ENCODE data around the gene HOXC6. TPM values are rescaled to one million over a fixed set of nuclear protein-coding genes. Genes with fewer than 3 reads are reported as not detected.
A peak's percentile ranks its signal among the peaks of the same experiment; 100 is the strongest.

The HOXC6 gene
- total and polyA plus RNA-seq, 4 donors, result 0.18 to 0.71 (median 0.35) TPM

DNA sequence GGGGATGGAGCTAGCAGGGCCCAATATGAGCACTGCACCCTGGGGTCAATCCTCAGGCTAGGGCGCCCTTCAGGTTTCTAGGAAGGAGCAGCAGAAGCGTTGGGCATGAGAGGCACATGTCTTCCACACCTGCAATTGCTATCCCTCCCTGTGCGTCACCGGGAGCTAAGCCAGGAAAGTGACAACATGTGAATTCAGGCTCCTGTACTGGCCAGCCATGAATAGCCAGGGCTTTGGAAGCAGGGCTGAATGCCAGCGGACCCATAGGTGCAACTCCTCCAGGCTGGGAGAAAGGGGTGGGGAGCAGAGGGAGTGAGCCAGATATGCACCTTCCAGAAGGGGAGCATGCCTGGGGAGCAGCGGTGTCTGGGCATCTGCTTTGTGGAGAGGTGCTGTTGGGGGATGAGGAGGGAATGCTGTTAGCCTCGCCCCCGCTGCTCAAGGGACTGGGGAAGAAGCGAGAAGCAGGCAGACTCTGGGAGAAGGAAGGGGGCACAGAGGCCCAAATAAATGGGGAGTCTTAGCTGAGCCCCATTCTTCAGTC lies 10.7 kb downstream of the HOXC6 start:
- DNase-seq (no peak), ATAC-seq (ENCODE audit: insufficient read depth, low FRiP score) (no peak)
- H3K27ac ChIP-seq (ENCODE audit: low read depth in 1 of 2, low read length in 1 of 2), result no peak overlapping the region
- no peak overlapping the region for H3K9ac ChIP-seq (ENCODE audit: insufficient read depth in 1 of 2, low read length in 2 of 2)
- peaks cover 23 to 72% (median 62%) of the 10 kb centered on the region in 3 donors for H3K27me3 ChIP-seq (ENCODE audit: control insufficient read depth in 3 of 3, insufficient read depth in 3 of 3, low read length in 2 of 3)
- H3K4me1 ChIP-seq (ENCODE audit: control insufficient read depth in 5 of 5, insufficient read depth in 5 of 5, low read length in 5 of 5), result peaks cover 0 to 34% (median 0%) of the 10 kb centered on the region in 5 donors
- TF ChIP-seq, protein P1, sequence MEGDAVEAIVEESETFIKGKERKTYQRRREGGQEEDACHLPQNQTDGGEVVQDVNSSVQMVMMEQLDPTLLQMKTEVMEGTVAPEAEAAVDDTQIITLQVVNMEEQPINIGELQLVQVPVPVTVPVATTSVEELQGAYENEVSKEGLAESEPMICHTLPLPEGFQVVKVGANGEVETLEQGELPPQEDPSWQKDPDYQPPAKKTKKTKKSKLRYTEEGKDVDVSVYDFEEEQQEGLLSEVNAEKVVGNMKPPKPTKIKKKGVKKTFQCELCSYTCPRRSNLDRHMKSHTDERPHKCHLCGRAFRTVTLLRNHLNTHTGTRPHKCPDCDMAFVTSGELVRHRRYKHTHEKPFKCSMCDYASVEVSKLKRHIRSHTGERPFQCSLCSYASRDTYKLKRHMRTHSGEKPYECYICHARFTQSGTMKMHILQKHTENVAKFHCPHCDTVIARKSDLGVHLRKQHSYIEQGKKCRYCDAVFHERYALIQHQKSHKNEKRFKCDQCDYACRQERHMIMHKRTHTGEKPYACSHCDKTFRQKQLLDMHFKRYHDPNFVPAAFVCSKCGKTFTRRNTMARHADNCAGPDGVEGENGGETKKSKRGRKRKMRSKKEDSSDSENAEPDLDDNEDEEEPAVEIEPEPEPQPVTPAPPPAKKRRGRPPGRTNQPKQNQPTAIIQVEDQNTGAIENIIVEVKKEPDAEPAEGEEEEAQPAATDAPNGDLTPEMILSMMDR (IDR thresholded peaks at IDR 0.05; ENCODE audit: control extremely low read depth, extremely low read depth), result no peak
- H3K9me3 ChIP-seq (ENCODE audit: control insufficient read depth in 4 of 4, insufficient read depth in 3 of 4, low read length in 3 of 4), result peaks cover 0 to 5% (median 0%) of the 10 kb centered on the region in 4 donors
- WGBS, 2 donors, result 54 to 56% methylated on average over 9 of the region's 9 CpGs
- peaks cover 0 to 1% (median 0%) of the 10 kb centered on the region in 4 donors for H3K36me3 ChIP-seq (ENCODE audit: control insufficient read depth in 4 of 4, insufficient read depth in 4 of 4, low read length in 4 of 4)
- H3K4me3 ChIP-seq, result no peak overlapping the region

DNA sequence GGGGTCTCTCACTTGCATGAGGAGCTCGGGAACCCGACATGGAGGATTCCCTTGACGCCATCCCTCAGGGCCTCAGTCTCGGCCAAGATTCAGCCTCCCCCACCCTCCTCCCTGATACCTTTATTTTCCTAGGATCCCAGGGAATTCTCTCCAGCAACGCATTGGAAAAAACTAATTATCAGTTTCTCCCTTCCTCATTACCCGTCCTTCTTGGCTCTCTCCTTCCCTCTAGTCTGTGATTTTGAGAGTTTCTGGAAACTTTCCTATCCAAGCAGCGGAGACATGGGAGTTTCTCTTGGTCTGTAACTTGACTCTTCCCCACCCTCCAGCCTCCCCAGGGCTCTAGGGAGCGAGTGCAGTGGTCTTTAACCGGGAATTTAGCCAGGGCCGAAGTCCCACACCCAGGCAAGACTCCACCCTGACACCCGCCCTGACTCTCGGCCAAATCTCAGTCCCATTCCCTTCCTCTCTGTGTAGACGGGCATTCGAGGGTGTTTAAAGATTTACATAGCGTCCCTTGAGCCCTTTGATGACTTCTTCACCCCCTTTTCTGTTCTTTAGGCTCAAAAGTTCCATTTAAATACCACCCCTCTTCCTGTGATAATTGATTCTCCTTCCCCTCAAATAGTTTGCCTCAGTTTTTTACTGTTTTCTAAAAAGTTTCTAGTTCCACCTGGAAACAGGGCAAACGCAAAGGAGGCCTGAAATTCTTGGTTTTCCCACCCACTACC lies 11.3 kb downstream of the HOXC6 start:
- Histone ChIP-seq H3K9me3 (ENCODE audit: control insufficient read depth in 4 of 4, insufficient read depth in 3 of 4, low read length in 3 of 4) (peaks cover 0 to 5% (median 0%) of the 10 kb centered on the region in 4 donors), H3K27me3 (ENCODE audit: control insufficient read depth in 3 of 3, insufficient read depth in 3 of 3, low read length in 2 of 3) (peaks cover 19 to 76% (median 64%) of the 10 kb centered on the region in 3 donors), H3K9ac (ENCODE audit: insufficient read depth in 1 of 2, low read length in 2 of 2) (no peak overlapping the region), H3K36me3 (ENCODE audit: control insufficient read depth in 4 of 4, insufficient read depth in 4 of 4, low read length in 4 of 4) (peaks cover 0 to 1% (median 0%) of the 10 kb centered on the region in 4 donors), H3K27ac (ENCODE audit: low read depth in 1 of 2, low read length in 1 of 2) (no peak overlapping the region), H3K4me3 (no peak overlapping the region), H3K4me1 (ENCODE audit: control insufficient read depth in 5 of 5, insufficient read depth in 5 of 5, low read length in 5 of 5) (peaks cover 0 to 39% (median 0%) of the 10 kb centered on the region in 5 donors)
- DNase-seq (peak; percentile 79 to 93 (median 87)), ATAC-seq (ENCODE audit: insufficient read depth, low FRiP score) (no peak)
- TF ChIP-seq, protein P1 (IDR thresholded peaks at IDR 0.05; ENCODE audit: control extremely low read depth, extremely low read depth), result no peak
- 20 to 22% methylated on average over 14 to 16 of the region's 16 CpGs for WGBS, 2 donors

DNA sequence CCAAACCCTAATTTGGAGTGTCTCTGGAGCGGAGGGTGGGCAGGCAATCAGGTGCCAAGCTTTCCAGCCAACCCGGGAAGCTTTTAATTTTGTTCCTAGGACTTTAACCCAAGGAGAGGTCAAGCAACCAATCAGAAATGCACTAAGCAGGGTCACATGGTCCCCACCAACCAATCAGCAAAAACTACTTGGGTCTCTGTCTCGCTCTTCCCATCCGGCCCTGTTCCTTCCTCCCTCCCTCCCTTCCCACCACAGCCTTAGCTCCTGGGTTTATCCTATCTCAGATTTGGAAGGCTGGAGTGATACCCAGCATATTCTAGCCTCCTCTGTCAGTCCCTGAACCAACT lies 11.9 kb downstream of the HOXC6 start:
- WGBS, 2 donors, result 33 to 45% methylated on average over 4 of the region's 4 CpGs

More for the DNA sequence above, 11.9 kb downstream of the HOXC6 start:
- no peak overlapping the region for H3K9ac ChIP-seq (ENCODE audit: insufficient read depth in 1 of 2, low read length in 2 of 2)
- H3K9me3 ChIP-seq (ENCODE audit: control insufficient read depth in 4 of 4, insufficient read depth in 3 of 4, low read length in 3 of 4), result peaks cover 0 to 5% (median 0%) of the 10 kb centered on the region in 4 donors
- H3K4me1 ChIP-seq (ENCODE audit: control insufficient read depth in 5 of 5, insufficient read depth in 5 of 5, low read length in 5 of 5), result peaks cover 0 to 39% (median 0%) of the 10 kb centered on the region in 5 donors
- ATAC-seq (ENCODE audit: insufficient read depth, low FRiP score) (no peak), DNase-seq (no peak)
- H3K27ac ChIP-seq (ENCODE audit: low read depth in 1 of 2, low read length in 1 of 2), result no peak overlapping the region
- peaks cover 14 to 77% (median 65%) of the 10 kb centered on the region in 3 donors for H3K27me3 ChIP-seq (ENCODE audit: control insufficient read depth in 3 of 3, insufficient read depth in 3 of 3, low read length in 2 of 3)
- H3K36me3 ChIP-seq (ENCODE audit: control insufficient read depth in 4 of 4, insufficient read depth in 4 of 4, low read length in 4 of 4), result peaks cover 0 to 1% (median 0%) of the 10 kb centered on the region in 4 donors
- TF ChIP-seq, protein P1 (IDR thresholded peaks at IDR 0.05; ENCODE audit: control extremely low read depth, extremely low read depth), result no peak
- no peak overlapping the region for H3K4me3 ChIP-seq
